Keratinocyte (primary cell): ENCODE measurements around the gene LY9.

Source experiments
- EZH2 ChIP-seq: IDR thresholded peaks from one replicate; pipeline ENCODE4 v1.6.1; 2012; ENCODE audit warnings: inconsistent platforms, mild to moderate bottlenecking, low read length, moderate library complexity
- TF ChIP-seq, protein P1 (sequence below), 3 experiments: IDR thresholded peaks in 1 of 3; conservative IDR thresholded peaks in 1 of 3; optimal IDR thresholded peaks in 1 of 3; 2 replicates in 2 of 3; 3 replicates in 1 of 3; pipeline versions ENCODE3 to v1.5.1; 2011; ENCODE audit warnings: low read length in 3 of 3, mild to moderate bottlenecking in 3 of 3, moderate library complexity in 2 of 3, control low read depth in 1 of 3, inconsistent platforms in 1 of 3; ENCODE audit not compliant: insufficient read depth in 2 of 3; ENCODE audit errors: extremely low read depth in 1 of 3

DNA sequence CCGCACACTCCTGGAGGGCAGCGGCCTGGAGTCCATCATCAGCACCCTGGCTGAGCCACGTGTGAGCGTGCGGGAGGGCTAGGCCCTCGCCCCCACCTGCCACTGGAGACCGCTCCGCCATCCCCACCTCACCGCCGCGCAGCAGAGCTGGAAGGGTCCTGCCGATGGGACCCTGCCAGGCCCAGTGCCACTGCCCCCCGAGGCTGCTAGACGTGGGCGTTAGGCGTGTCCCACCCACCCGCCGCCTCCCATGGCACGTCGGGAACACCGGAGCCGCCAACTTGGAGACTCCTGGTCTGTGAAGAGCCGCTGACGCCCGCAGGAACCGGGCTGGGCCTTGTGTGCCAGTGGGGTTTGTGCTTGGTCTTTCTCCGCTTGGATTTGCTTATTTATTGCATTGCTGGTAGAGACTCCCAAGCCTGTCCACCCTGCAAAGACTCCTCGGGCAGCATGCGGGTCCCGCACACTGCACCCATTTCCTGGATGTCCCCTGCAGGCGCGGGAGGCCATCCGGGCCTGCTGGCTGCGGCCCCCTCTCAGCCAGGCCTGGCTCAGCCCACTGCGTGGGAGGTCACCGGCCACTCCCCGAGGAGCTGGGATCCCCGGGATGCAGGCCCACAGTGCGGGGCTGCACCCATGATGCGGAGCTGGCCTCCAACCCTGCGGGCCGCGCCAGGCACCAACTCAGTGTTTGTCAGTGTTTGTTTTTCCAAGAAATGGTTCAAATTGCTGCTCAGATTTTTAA is 6.0 kb downstream of the LY9 start:
- TF ChIP-seq, protein P1, sequence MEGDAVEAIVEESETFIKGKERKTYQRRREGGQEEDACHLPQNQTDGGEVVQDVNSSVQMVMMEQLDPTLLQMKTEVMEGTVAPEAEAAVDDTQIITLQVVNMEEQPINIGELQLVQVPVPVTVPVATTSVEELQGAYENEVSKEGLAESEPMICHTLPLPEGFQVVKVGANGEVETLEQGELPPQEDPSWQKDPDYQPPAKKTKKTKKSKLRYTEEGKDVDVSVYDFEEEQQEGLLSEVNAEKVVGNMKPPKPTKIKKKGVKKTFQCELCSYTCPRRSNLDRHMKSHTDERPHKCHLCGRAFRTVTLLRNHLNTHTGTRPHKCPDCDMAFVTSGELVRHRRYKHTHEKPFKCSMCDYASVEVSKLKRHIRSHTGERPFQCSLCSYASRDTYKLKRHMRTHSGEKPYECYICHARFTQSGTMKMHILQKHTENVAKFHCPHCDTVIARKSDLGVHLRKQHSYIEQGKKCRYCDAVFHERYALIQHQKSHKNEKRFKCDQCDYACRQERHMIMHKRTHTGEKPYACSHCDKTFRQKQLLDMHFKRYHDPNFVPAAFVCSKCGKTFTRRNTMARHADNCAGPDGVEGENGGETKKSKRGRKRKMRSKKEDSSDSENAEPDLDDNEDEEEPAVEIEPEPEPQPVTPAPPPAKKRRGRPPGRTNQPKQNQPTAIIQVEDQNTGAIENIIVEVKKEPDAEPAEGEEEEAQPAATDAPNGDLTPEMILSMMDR (optimal IDR thresholded peaks at IDR 0.05 in 1 of 3, IDR thresholded peaks at IDR 0.05 in 1 of 3, conservative IDR thresholded peaks at IDR 0.05 in 1 of 3; ENCODE audit: extremely low read depth in 1 of 3, insufficient read depth in 2 of 3, low read length in 3 of 3): no peak
- TF ChIP-seq EZH2: no peak
